ENCODE measurements around the gene CCDC148.
A peak's percentile ranks its signal among the peaks of the same experiment; 100 is the strongest.
"Not testable (repeated sequence)": the region's sequence is repeated elsewhere in the genome, so short reads cannot be mapped to it uniquely, and the experiment has no call there.

Gene CCDC148

GRCh38 chr2:158357122-158357521, 99.4 kb downstream of the CCDC148 start:
- no peak for DNase-seq (ENCODE audit: low read depth in 2 of 2)

GRCh38 chr2:158351466-158351816, 105.1 kb downstream of the CCDC148 start:
- not testable (repeated sequence) for DNase-seq (ENCODE audit: low read depth in 2 of 2)

- not testable (repeated sequence) for DNase-seq (ENCODE audit: low read depth in 2 of 2)
Measured at GRCh38 chr2:158350751-158351465, 105.6 kb downstream of the CCDC148 start.

GRCh38 chr2:158346032-158346431, 110.5 kb downstream of the CCDC148 start:
- no peak for DNase-seq (ENCODE audit: low read depth in 2 of 2)

- DNase-seq (ENCODE audit: low read depth in 2 of 2): no peak
Measured at GRCh38 chr2:158339513-158339912, 117.0 kb downstream of the CCDC148 start.

GRCh38 chr2:158337018-158337417, 119.5 kb downstream of the CCDC148 start:
- no peak for DNase-seq (ENCODE audit: low read depth in 2 of 2)

- not testable (repeated sequence) for DNase-seq (ENCODE audit: low read depth in 2 of 2)
Measured at GRCh38 chr2:158331799-158332198, 124.8 kb downstream of the CCDC148 start.

- DNase-seq (ENCODE audit: low read depth in 2 of 2): no peak
Measured at GRCh38 chr2:158325782-158326340, 130.7 kb downstream of the CCDC148 start.

- peak in 1 of 2 experiments; percentile 2 for DNase-seq (ENCODE audit: low read depth in 2 of 2)
Measured at GRCh38 chr2:158325031-158325781, 131.3 kb downstream of the CCDC148 start.

- DNase-seq (ENCODE audit: low read depth in 2 of 2): no peak
Measured at GRCh38 chr2:158323381-158323780, 133.2 kb downstream of the CCDC148 start.

- no peak for DNase-seq (ENCODE audit: low read depth in 2 of 2)
Measured at GRCh38 chr2:158321264-158321663, 135.3 kb downstream of the CCDC148 start.

- DNase-seq (ENCODE audit: low read depth in 2 of 2): no peak
Measured at GRCh38 chr2:158319269-158319668, 137.3 kb downstream of the CCDC148 start.

GRCh38 chr2:158317642-158318041, 138.9 kb downstream of the CCDC148 start:
- no peak for DNase-seq (ENCODE audit: low read depth in 2 of 2)

GRCh38 chr2:158315803-158316414, 140.6 kb downstream of the CCDC148 start:
- no peak for DNase-seq (ENCODE audit: low read depth in 2 of 2)

- DNase-seq (ENCODE audit: low read depth in 2 of 2): no peak
Measured at GRCh38 chr2:158315000-158315399, 141.6 kb downstream of the CCDC148 start.

- DNase-seq (ENCODE audit: low read depth in 2 of 2): no peak
Measured at GRCh38 chr2:158313734-158314133, 142.8 kb downstream of the CCDC148 start.

- no peak for DNase-seq (ENCODE audit: low read depth in 2 of 2)
Measured at GRCh38 chr2:158312981-158313380, 143.6 kb downstream of the CCDC148 start.

GRCh38 chr2:158310407-158310806, 146.1 kb downstream of the CCDC148 start:
- not testable (repeated sequence) for DNase-seq (ENCODE audit: low read depth in 2 of 2)

- DNase-seq (ENCODE audit: low read depth in 2 of 2): no peak
Measured at GRCh38 chr2:158305501-158305900, 151.1 kb downstream of the CCDC148 start.

GRCh38 chr2:158300394-158300793, 156.2 kb downstream of the CCDC148 start:
- DNase-seq (ENCODE audit: low read depth in 2 of 2): no peak

GRCh38 chr2:158297606-158298005, 158.9 kb downstream of the CCDC148 start:
- no peak for DNase-seq (ENCODE audit: low read depth in 2 of 2)

- no peak for DNase-seq (ENCODE audit: low read depth in 2 of 2)
Measured at GRCh38 chr2:158297120-158297519, 159.4 kb downstream of the CCDC148 start.
